Measurements from ENCODE around the gene OSBPL6.
"Not testable (repeated sequence)": the region's sequence is repeated elsewhere in the genome, so short reads cannot be mapped to it uniquely, and the experiment has no call there.

The OSBPL6 gene

GRCh38 chr2:178397002-178397605, 202.8 kb downstream of the OSBPL6 start:
- TF ChIP-seq POLR2A (IDR thresholded peaks at IDR 0.05; ENCODE audit: low read length), result no peak
- TF ChIP-seq GATA1 (IDR thresholded peaks at IDR 0.05; ENCODE audit: low read depth, low read length), result no peak
- peak; percentile 41 to 64 for DNase-seq

- DNase-seq, result peak in 1 of 2 experiments; percentile 7
- no peak for TF ChIP-seq POLR2A (IDR thresholded peaks at IDR 0.05; ENCODE audit: low read length)
Measured at GRCh38 chr2:178401994-178402437, 207.7 kb downstream of the OSBPL6 start.

- DNase-seq, result peak in 1 of 2 experiments; percentile 4
- TF ChIP-seq GATA1 (IDR thresholded peaks at IDR 0.05; ENCODE audit: low read depth, low read length), result no peak
- TF ChIP-seq POLR2A (IDR thresholded peaks at IDR 0.05; ENCODE audit: low read length), result no peak
Measured at GRCh38 chr2:178403671-178404306, 209.5 kb downstream of the OSBPL6 start.

- peak in 1 of 2 experiments; percentile 8 for DNase-seq
- TF ChIP-seq GATA1 (IDR thresholded peaks at IDR 0.05; ENCODE audit: low read depth, low read length) (no peak), POLR2A (IDR thresholded peaks at IDR 0.05; ENCODE audit: low read length) (no peak)
Measured at GRCh38 chr2:178404368-178404767, 210.1 kb downstream of the OSBPL6 start.

- TF ChIP-seq POLR2A (IDR thresholded peaks at IDR 0.05; ENCODE audit: low read length), result no peak
- no peak for TF ChIP-seq GATA1 (IDR thresholded peaks at IDR 0.05; ENCODE audit: low read depth, low read length)
- DNase-seq, result no peak
Measured at GRCh38 chr2:178409261-178409660, 214.9 kb downstream of the OSBPL6 start.

GRCh38 chr2:178412047-178412446, 217.7 kb downstream of the OSBPL6 start:
- DNase-seq, result no peak
- no peak for TF ChIP-seq POLR2A (IDR thresholded peaks at IDR 0.05; ENCODE audit: low read length)

GRCh38 chr2:178412453-178412852, 218.1 kb downstream of the OSBPL6 start:
- not testable (repeated sequence) for DNase-seq

- peak; percentile 72 to 74 for DNase-seq
- TF ChIP-seq GATA1 (IDR thresholded peaks at IDR 0.05; ENCODE audit: low read depth, low read length) (no peak), POLR2A (IDR thresholded peaks at IDR 0.05; ENCODE audit: low read length) (peak; percentile 36)
Measured at GRCh38 chr2:178413472-178414265, 219.4 kb downstream of the OSBPL6 start.

GRCh38 chr2:178414266-178415247, 220.2 kb downstream of the OSBPL6 start:
- DNase-seq, result peak; percentile 89 to 92
- TF ChIP-seq POLR2A (IDR thresholded peaks at IDR 0.05; ENCODE audit: low read length), result no peak
- TF ChIP-seq GATA1 (IDR thresholded peaks at IDR 0.05; ENCODE audit: low read depth, low read length), result no peak

GRCh38 chr2:178415979-178416378, 221.7 kb downstream of the OSBPL6 start:
- DNase-seq, result no peak
- no peak for TF ChIP-seq POLR2A (IDR thresholded peaks at IDR 0.05; ENCODE audit: low read length)

GRCh38 chr2:178417916-178418315, 223.6 kb downstream of the OSBPL6 start:
- no peak for TF ChIP-seq POLR2A (IDR thresholded peaks at IDR 0.05; ENCODE audit: low read length)
- no peak for DNase-seq

GRCh38 chr2:178418426-178418825, 224.1 kb downstream of the OSBPL6 start:
- TF ChIP-seq POLR2A (IDR thresholded peaks at IDR 0.05; ENCODE audit: low read length), result no peak
- TF ChIP-seq GATA1 (IDR thresholded peaks at IDR 0.05; ENCODE audit: low read depth, low read length), result no peak
- no peak for DNase-seq

- TF ChIP-seq GATA1 (IDR thresholded peaks at IDR 0.05; ENCODE audit: low read depth, low read length) (no peak), POLR2A (IDR thresholded peaks at IDR 0.05; ENCODE audit: low read length) (no peak)
- DNase-seq, result peak; percentile 14 to 16
Measured at GRCh38 chr2:178419123-178419522, 224.8 kb downstream of the OSBPL6 start.
